HCT116 (cell line): ENCODE results near the gene IL17C. TPM values are rescaled to one million over a fixed set of nuclear protein-coding genes. Genes with fewer than 3 reads are reported as not detected.

Experiments
- ATAC-seq: fragments of 200-7000 bp; cut with Tn5 transposase; 2 replicates; pipeline ENCODE4 v1.9.1; 2020; ENCODE audit warnings: mild to moderate bottlenecking, moderate library complexity
- BruUV-seq: library from RNA; stranded (reverse); fragments of 400-500 nt; replicated peaks from 2 replicates; lab custom pipeline; 2021; lab: Mats Ljungman, UMichigan
- CTCF ChIA-PET: fragments of 300-600 bp; sonication (Branson Sonifier 250); formaldehyde crosslinking; loops from one replicate; lab custom pipeline; 2021; ENCODE audit warnings: antibody characterized with exemption; lab: Charles Lee
- POLR2A ChIA-PET: fragments of 300-600, 350-600 bp; sonication (Branson Sonifier 250); formaldehyde crosslinking; loops from one replicate; lab custom pipeline; 2021; ENCODE audit warnings: antibody characterized with exemption; lab: Charles Lee
- RAD21 ChIA-PET, 2 experiments: fragments of 300-600 bp; sonication (Branson Sonifier 250); formaldehyde crosslinking; loops; one replicate each; lab custom pipeline; 2023; ENCODE audit warnings: low total read pairs in 2 of 2; ENCODE audit not compliant: uncharacterized antibody in 2 of 2, unreplicated experiment in 2 of 2, low non-redundant PET in 1 of 2; lab: Charles Lee
- DNase-seq: peaks from one replicate; pipeline ENCODE4 v3.0.0-alpha.2; 2010; ENCODE audit warnings: low read depth, low spot score
- H2AFZ ChIP-seq: fragments of 200-600 bp; shearing (Covaris generic), sonication (generic); 2 replicates; pipeline ENCODE4 v1.6.1; 2017; ENCODE audit warnings: low read depth, mixed run types, mixed read lengths, antibody characterized with exemption, low read length; ENCODE audit not compliant: poor library complexity, severe bottlenecking
- H3K27ac ChIP-seq: 2 replicates; pipeline ENCODE4 v1.5.1; 2012; ENCODE audit warnings: low read depth, low read length
- H3K27me3 ChIP-seq: fragments of 200-600 bp; sonication (generic); 2 replicates; pipeline ENCODE4 v1.6.1; 2016; ENCODE audit warnings: mixed run types, low read length, mixed read lengths; ENCODE audit not compliant: insufficient read depth
- H3K36me3 ChIP-seq, 2 experiments: fragments of 200-500 bp in 1 of 2; fragments of 200-600 bp in 1 of 2; sonication (Bioruptor generic) in 1 of 2; sonication (generic) in 1 of 2; 2 replicates each; pipeline versions ENCODE4 v1.5.1 to v1.6.1; 2014 to 2016; ENCODE audit warnings: low read length in 2 of 2, inconsistent platforms in 1 of 2, mixed read lengths in 1 of 2, mixed run types in 1 of 2; ENCODE audit not compliant: insufficient read depth in 2 of 2, control insufficient read depth in 1 of 2
- H3K4me1 ChIP-seq, 2 experiments: fragments of 200-600 bp in 1 of 2; sonication (generic) in 1 of 2; 2 replicates each; pipeline versions ENCODE4 v1.5.1 to v1.6.1; 2012 to 2017; ENCODE audit warnings: low read length in 2 of 2, inconsistent platforms in 1 of 2, mild to moderate bottlenecking in 1 of 2, mixed read lengths in 1 of 2, mixed run types in 1 of 2, moderate library complexity in 1 of 2; ENCODE audit not compliant: insufficient read depth in 2 of 2, control insufficient read depth in 1 of 2
- H3K4me2 ChIP-seq: fragments of 200-600 bp; sonication (generic); 2 replicates; pipeline ENCODE4 v1.6.1; 2017; ENCODE audit warnings: mixed run types, low read length, mixed read lengths
- H3K4me3 ChIP-seq, 2 experiments: fragments of 200-600 bp in 1 of 2; sonication (generic) in 1 of 2; replicated peaks in 1 of 2; 2 replicates each; pipeline ENCODE4 v1.5.1; 2011 to 2016; ENCODE audit warnings: low read length in 2 of 2, control low read depth in 1 of 2, low read depth in 1 of 2, mild to moderate bottlenecking in 1 of 2, mixed read lengths in 1 of 2, mixed run types in 1 of 2
- H3K79me2 ChIP-seq: fragments of 200-600 bp; sonication (generic); 2 replicates; pipeline ENCODE4 v1.6.1; 2017; ENCODE audit warnings: mild to moderate bottlenecking, mixed run types, low read length, moderate library complexity, mixed read lengths; ENCODE audit not compliant: insufficient read depth
- H3K9ac ChIP-seq: fragments of 200-600 bp; sonication (generic); 2 replicates; pipeline ENCODE4 v1.6.1; 2016; ENCODE audit warnings: low read length, mixed read lengths
- H3K9me2 ChIP-seq: fragments of 200-600 bp; sonication (generic), shearing (Covaris generic); 2 replicates; pipeline ENCODE4 v1.6.1; 2017; ENCODE audit warnings: mixed run types, mild to moderate bottlenecking, moderate library complexity; ENCODE audit not compliant: insufficient read depth
- H3K9me3 ChIP-seq, 2 experiments: fragments of 200-500 bp in 1 of 2; fragments of 200-600 bp in 1 of 2; sonication (Bioruptor generic) in 1 of 2; sonication (generic) in 1 of 2; 2 replicates each; pipeline ENCODE4 v1.6.1; 2014 to 2017; ENCODE audit warnings: low read length in 2 of 2, mixed read lengths in 2 of 2, inconsistent platforms in 1 of 2, low read depth in 1 of 2, mild to moderate bottlenecking in 1 of 2, mixed run types in 1 of 2, moderate library complexity in 1 of 2; ENCODE audit not compliant: control insufficient read depth in 1 of 2, insufficient read depth in 1 of 2
- H4K20me1 ChIP-seq: fragments of 200-600 bp; sonication (generic), shearing (Covaris generic); 2 replicates; pipeline ENCODE4 v1.6.1; 2017; ENCODE audit warnings: mixed run types, mild to moderate bottlenecking, moderate library complexity; ENCODE audit not compliant: insufficient read depth
- ATF3 ChIP-seq: IDR thresholded peaks from 2 replicates; pipeline ENCODE4 v1.6.1; 2012
- CBX3 ChIP-seq: IDR thresholded peaks from 2 replicates; pipeline ENCODE4 v1.6.1; 2012; ENCODE audit warnings: low read depth
- CEBPB ChIP-seq: IDR thresholded peaks from 2 replicates; pipeline ENCODE4 v1.6.1; 2012; ENCODE audit warnings: low read depth
- EZH2 ChIP-seq: fragments of 200-600 bp; sonication (generic); IDR thresholded peaks from 2 replicates; pipeline ENCODE4 v1.6.1; 2017; ENCODE audit warnings: antibody characterized with exemption, mixed run types
- EZH2phosphoT487 ChIP-seq: fragments of 200-600 bp; IDR thresholded peaks from 2 replicates; pipeline ENCODE4 v1.6.1; 2018; ENCODE audit warnings: antibody characterized with exemption, borderline replicate concordance
- FOSL1 ChIP-seq: IDR thresholded peaks from 2 replicates; pipeline ENCODE4 v1.6.1; 2012; ENCODE audit warnings: low read depth
- JUND ChIP-seq: IDR thresholded peaks from 2 replicates; pipeline ENCODE4 v1.6.1; 2012
- MAX ChIP-seq: IDR thresholded peaks from 2 replicates; pipeline ENCODE4 v1.6.1; 2012
- POLR2A ChIP-seq: IDR thresholded peaks from 2 replicates; pipeline ENCODE4 v1.7.0; 2011; ENCODE audit warnings: borderline replicate concordance; ENCODE audit not compliant: insufficient read depth, insufficient read length; ENCODE audit errors: extremely low read depth
- POLR2AphosphoS5 ChIP-seq: IDR thresholded peaks from 2 replicates; pipeline ENCODE4 v1.6.1; 2011; ENCODE audit warnings: mild to moderate bottlenecking, low read depth, low read length, moderate library complexity
- RAD21 ChIP-seq: IDR thresholded peaks from 2 replicates; pipeline ENCODE4 v1.6.1; 2012; ENCODE audit warnings: low read depth, mild to moderate bottlenecking
- SIN3A ChIP-seq: IDR thresholded peaks from 2 replicates; pipeline ENCODE4 v1.6.1; 2012; ENCODE audit warnings: low read depth
- TCF7L2 ChIP-seq: IDR thresholded peaks from 2 replicates; pipeline ENCODE4 v1.7.0; 2011; ENCODE audit warnings: borderline replicate concordance, inconsistent platforms; ENCODE audit not compliant: insufficient read depth, insufficient read length; ENCODE audit errors: extremely low read depth
- YY1 ChIP-seq: IDR thresholded peaks from 2 replicates; pipeline ENCODE4 v1.6.1; 2011; ENCODE audit warnings: low read length, low read depth, moderate library complexity, mild to moderate bottlenecking; ENCODE audit not compliant: insufficient replicate concordance; ENCODE audit errors: extremely low read depth
- ZBTB33 ChIP-seq: IDR thresholded peaks from 2 replicates; pipeline ENCODE4 v1.6.1; 2011; ENCODE audit warnings: mild to moderate bottlenecking, low read length, moderate library complexity; ENCODE audit not compliant: insufficient replicate concordance; ENCODE audit errors: extremely low read depth
- ZFX ChIP-seq: fragments of 450-650 bp; IDR thresholded peaks from 2 replicates; pipeline ENCODE4 v1.6.1; 2017
- ZNF274 ChIP-seq: fragments of 200-500 bp; sonication (Bioruptor generic); IDR thresholded peaks from 2 replicates; pipeline ENCODE4 v1.6.1; 2014; ENCODE audit warnings: mild to moderate bottlenecking, low read depth, low read length, inconsistent platforms
- intact Hi-C: fragments of 100-400 bp; cut with micrococcal nuclease; formaldehyde crosslinking; loops from 2 replicates; pipeline ENCODE4 v1.10.0; 2022
- total RNA-seq: library from RNA; stranded (reverse); gene quantifications from one replicate; pipeline ENCODE4 v1.2.1, GENCODE V29; 2021; ENCODE audit not compliant: unreplicated experiment

IL17C gene
- total RNA-seq, 1 experiment from 2014 or later = not detected

GRCh38 chr16:88617268-88618031, 20.9 kb upstream of the IL17C start:
- Histone ChIP-seq H3K79me2 (peaks cover 88% of the 10 kb centered on the region), H3K27me3 (no peaks in the 10 kb centered on the region), H3K9me2 (no peaks in the 10 kb centered on the region), H2AFZ (no peak overlapping the region), H3K9me3 (no peaks in the 10 kb centered on the region), H3K4me3 (no peak overlapping the region), H3K4me1 (no peaks in the 10 kb centered on the region), H3K9ac (no peak overlapping the region), H3K27ac (no peak overlapping the region), H4K20me1 (peaks cover 9% of the 10 kb centered on the region; the same call in 1 of the 2 replicates), H3K36me3 (peaks cover 22 to 41% of the 10 kb centered on the region in 2 experiments; a peak in 3 of 4 replicates), H3K4me2 (no peak overlapping the region)
- ChIA-PET POLR2A (no interaction called here), RAD21 (no interaction called here), CTCF (no interaction called here)
- no peak for ATAC-seq
- no peak for DNase-seq
- BruUV-seq = no TSS peak
- intact Hi-C loops = no loop called here
- TF ChIP-seq CBX3 (no peak), TCF7L2 (no peak), ZNF274 (no peak), RAD21 (no peak), SIN3A (no peak), JUND (no peak), CEBPB (no peak), ZFX (no peak), EZH2phosphoT487 (no peak)

- no TSS peak for BruUV-seq
- no peaks in the 10 kb centered on the region for H3K9me2 ChIP-seq
- ChIA-PET CTCF (interaction anchor here (2.1 kb wide), 1 partner anchor 15 kb away, joined by 5 read pairs; no protein-coding TSS in a partner anchor), POLR2A (no interaction called here), RAD21 (no interaction called here)
- DNase-seq = no peak
- no peak overlapping the region for H3K4me3 ChIP-seq
- no peak overlapping the region for H2AFZ ChIP-seq
- intact Hi-C loops = no loop called here
- H3K4me1 ChIP-seq = no peaks in the 10 kb centered on the region
- peaks cover 79% of the 10 kb centered on the region for H3K79me2 ChIP-seq
- H3K9me3 ChIP-seq = no peaks in the 10 kb centered on the region
- ATAC-seq = no peak
- no peak overlapping the region for H3K9ac ChIP-seq
- H4K20me1 ChIP-seq = peaks cover 4% of the 10 kb centered on the region; the same call in 1 of the 2 replicates
- peaks cover 23 to 43% of the 10 kb centered on the region in 2 experiments; a peak in 3 of 4 replicates for H3K36me3 ChIP-seq
- H3K27ac ChIP-seq = no peak overlapping the region
- H3K4me2 ChIP-seq = no peak overlapping the region
- H3K27me3 ChIP-seq = no peaks in the 10 kb centered on the region
- no peak for TF ChIP-seq CEBPB
- TF ChIP-seq ZFX = no peak
- no peak for TF ChIP-seq MAX
- TF ChIP-seq TCF7L2 = no peak
- no peak for TF ChIP-seq FOSL1
- TF ChIP-seq EZH2 = no peak
- TF ChIP-seq ZNF274 = no peak
- no peak for TF ChIP-seq ZBTB33
- TF ChIP-seq JUND = no peak
- TF ChIP-seq YY1 = no peak
- TF ChIP-seq POLR2A = no peak
- no peak for TF ChIP-seq ATF3
- no peak for TF ChIP-seq POLR2AphosphoS5
These were observed 20.0 kb upstream of the IL17C start for GRCh38 chr16:88618182-88618955.
